GM12801 (cell line): ENCODE results near the gene ZNF469.

Experiments
- CTCF ChIP-seq: IDR thresholded peaks from one replicate; pipeline ENCODE4 v1.5.1; 2011; ENCODE audit warnings: control low read depth; ENCODE audit not compliant: insufficient read length; ENCODE audit errors: extremely low read depth

ZNF469 gene

GRCh38 chr16:88389621-88390160 lies 6.9 kb downstream of the ZNF469 start:
- TF ChIP-seq CTCF, result no peak

DNA sequence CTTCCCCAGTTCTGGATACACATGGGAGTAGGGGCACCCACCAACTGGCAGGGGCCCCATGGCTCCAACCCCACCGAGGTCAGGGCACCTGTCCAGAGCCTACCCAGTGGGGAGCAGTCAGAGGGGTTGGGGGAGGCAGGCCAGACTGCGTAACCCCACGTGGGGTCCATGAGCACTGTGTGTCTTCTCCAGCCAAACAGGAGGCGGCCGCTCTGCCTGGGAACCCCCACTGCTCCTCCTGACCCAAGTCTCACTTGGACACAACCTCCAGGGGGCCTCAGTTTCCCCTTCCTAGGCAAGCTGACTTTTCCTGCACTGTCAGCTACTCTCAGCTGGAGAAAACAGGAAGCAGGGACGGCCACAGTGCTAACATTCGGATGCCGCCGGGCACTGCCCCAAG lies 7.5 kb downstream of the ZNF469 start:
- no peak for TF ChIP-seq CTCF

DNA sequence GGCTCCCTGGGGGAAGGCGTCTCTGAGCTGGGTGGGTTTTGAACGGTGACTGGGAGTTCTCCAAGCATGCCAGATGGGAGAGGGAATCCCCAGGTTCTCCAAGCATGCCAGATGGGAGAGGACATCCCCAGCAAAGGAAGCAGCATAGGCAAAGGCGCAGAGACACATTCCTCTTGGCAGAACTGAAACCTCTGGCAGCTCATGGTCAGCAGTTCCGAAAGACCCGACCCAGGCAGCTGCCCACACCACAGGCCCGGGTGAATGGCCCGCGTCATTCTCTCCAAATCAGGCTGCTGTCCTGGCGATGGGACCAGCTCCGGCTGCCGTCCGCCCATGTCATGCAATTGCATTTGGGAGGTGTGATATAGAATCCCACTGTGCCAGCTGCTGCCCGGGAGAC lies 8.0 kb downstream of the ZNF469 start:
- no peak for TF ChIP-seq CTCF

GRCh38 chr16:88391144-88391850 lies 8.5 kb downstream of the ZNF469 start:
- no peak for TF ChIP-seq CTCF

- TF ChIP-seq CTCF, result no peak
Measured at GRCh38 chr16:88392111-88392510, 9.4 kb downstream of the ZNF469 start.

GRCh38 chr16:88392616-88393015 lies 9.9 kb downstream of the ZNF469 start:
- no peak for TF ChIP-seq CTCF

DNA sequence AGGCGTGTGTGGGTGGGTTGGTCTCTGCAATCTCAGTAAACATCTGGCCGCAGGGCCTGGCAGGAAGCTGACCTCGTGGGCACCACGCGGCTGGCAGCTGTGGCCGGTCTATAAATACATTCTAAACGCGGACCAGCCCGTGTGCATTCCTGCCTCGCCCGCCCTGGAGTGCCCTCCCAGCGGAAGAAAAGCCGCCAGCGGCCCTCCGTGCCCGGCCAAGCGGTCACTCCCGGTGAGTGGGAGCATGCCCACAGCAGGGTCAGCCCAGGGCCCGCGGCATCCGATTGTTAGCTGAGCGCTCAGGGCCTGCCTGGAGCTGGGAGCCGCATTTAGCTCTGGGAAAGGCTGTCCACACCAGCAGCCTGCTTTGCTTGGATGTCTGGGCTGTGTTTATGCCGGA lies 10.3 kb downstream of the ZNF469 start:
- TF ChIP-seq CTCF, result no peak
